Liver (tissue), 9 donors: ENCODE results near the gene KLRF1. TPM values are rescaled to one million over a fixed set of nuclear protein-coding genes. Genes with fewer than 3 reads are reported as not detected.

ENCODE experiments used
- DNase-seq: peaks from one replicate; pipeline ENCODE4 v3.0.0-alpha.2; 2017; ENCODE audit warnings: low spot score
- H3K27ac ChIP-seq, 2 donors: one replicate each; pipeline ENCODE4 v1.7.0; 2013; ENCODE audit warnings: inconsistent platforms in 2 of 2, low read length in 2 of 2, control low read depth in 1 of 2, low read depth in 1 of 2, mild to moderate bottlenecking in 1 of 2
- H3K27me3 ChIP-seq, 4 donors: one replicate each; pipeline versions ENCODE4 v1.6.1 to v1.7.0; 2013; ENCODE audit warnings: low read length in 3 of 4, inconsistent platforms in 1 of 4, mild to moderate bottlenecking in 1 of 4, moderate library complexity in 1 of 4; ENCODE audit not compliant: control insufficient read depth in 4 of 4, insufficient read depth in 4 of 4
- H3K36me3 ChIP-seq, 4 donors: one replicate each; pipeline versions ENCODE4 v1.6.1 to v1.7.0; 2013; ENCODE audit warnings: low read length in 3 of 4, mild to moderate bottlenecking in 3 of 4, low read depth in 1 of 4, moderate library complexity in 1 of 4; ENCODE audit not compliant: control insufficient read depth in 4 of 4, insufficient read depth in 3 of 4
- H3K4me1 ChIP-seq, 4 donors: one replicate each; pipeline versions ENCODE4 v1.6.1 to v1.7.0; 2013; ENCODE audit warnings: low read length in 3 of 4, mild to moderate bottlenecking in 3 of 4, moderate library complexity in 1 of 4; ENCODE audit not compliant: control insufficient read depth in 4 of 4, insufficient read depth in 4 of 4
- H3K4me3 ChIP-seq, 3 donors: one replicate each; pipeline versions ENCODE4 v1.6.1 to v1.7.0; 2013; ENCODE audit warnings: low read length in 3 of 3, control low read depth in 1 of 3, low read depth in 1 of 3, mild to moderate bottlenecking in 1 of 3
- H3K9ac ChIP-seq, 2 donors: one replicate each; pipeline ENCODE4 v1.7.0; 2013; ENCODE audit warnings: low read length in 2 of 2, mild to moderate bottlenecking in 2 of 2, moderate library complexity in 2 of 2, control low read depth in 1 of 2, low read depth in 1 of 2
- H3K9me3 ChIP-seq, 4 donors: one replicate each; pipeline versions ENCODE4 v1.6.1 to v1.7.0; 2013; ENCODE audit warnings: low read length in 3 of 4; ENCODE audit not compliant: control insufficient read depth in 4 of 4
- EGR1 ChIP-seq, 2 donors: IDR thresholded peaks; 2 replicates each; pipeline ENCODE4 v1.6.1; 2016 to 2018; ENCODE audit warnings: antibody characterized with exemption in 2 of 2, low read depth in 2 of 2
- FOXA1 ChIP-seq: IDR thresholded peaks from 2 replicates; pipeline ENCODE4 v1.6.1; 2016; ENCODE audit warnings: antibody characterized with exemption
- FOXA2 ChIP-seq: IDR thresholded peaks from 2 replicates; pipeline ENCODE4 v1.6.1; 2016; ENCODE audit warnings: antibody characterized with exemption
- GABPA ChIP-seq, 2 donors: IDR thresholded peaks in 1 of 2; conservative IDR thresholded peaks in 1 of 2; 2 replicates each; pipeline ENCODE4 v1.6.1; 2016; ENCODE audit warnings: antibody characterized with exemption in 2 of 2, mild to moderate bottlenecking in 1 of 2, moderate library complexity in 1 of 2
- HNF4G ChIP-seq: IDR thresholded peaks from 2 replicates; pipeline ENCODE4 v1.6.1; 2016; ENCODE audit warnings: antibody characterized with exemption
- JUND ChIP-seq, 2 donors: IDR thresholded peaks; 2 replicates each; pipeline ENCODE4 v1.6.1; 2016; ENCODE audit warnings: antibody characterized with exemption in 2 of 2
- RAD21 ChIP-seq, 2 donors: IDR thresholded peaks; 2 replicates each; pipeline ENCODE4 v1.6.1; 2016; ENCODE audit warnings: antibody characterized with exemption in 2 of 2, mild to moderate bottlenecking in 2 of 2
- TAF1 ChIP-seq: conservative IDR thresholded peaks from 2 replicates; pipeline ENCODE4 v1.6.1; 2016; ENCODE audit warnings: antibody characterized with exemption, mild to moderate bottlenecking
- YY1 ChIP-seq: IDR thresholded peaks from 2 replicates; pipeline ENCODE4 v1.6.1; 2016; ENCODE audit warnings: antibody characterized with exemption, mild to moderate bottlenecking
- WGBS: extraction: QIAGEN DNeasy Blood & Tissue Kit; methylation state at CpG from one replicate; pipeline ENCODE4 v1.1.7; 2013; 5-methylcytosine and 5-hydroxymethylcytosine counted together
- polyA plus RNA-seq, 2 donors: library from polyadenylated mRNA; stranded (reverse) in 1 of 2; unstranded in 1 of 2; fragments of 200-250 nt in 1 of 2; fragments of >200 nt in 1 of 2; fragmentation: Nextera tagmentation in 1 of 2; extraction: Ambion mirVana in 1 of 2; gene quantifications; one replicate each; pipeline versions ENCODE4 v1.2.1 to v1.2.3, GENCODE V29; 2013 to 2015
- total RNA-seq, 2 donors: library from RNA; depleted of rRNA; stranded (reverse); fragments of >200 nt; gene quantifications; one replicate each; pipeline ENCODE4 v1.2.3, GENCODE V29; 2014
- TF ChIP-seq, protein P1 (sequence below): IDR thresholded peaks from 2 replicates; pipeline ENCODE4 v1.6.1; 2016; ENCODE audit warnings: antibody characterized with exemption
- TF ChIP-seq, protein P2 (sequence below): IDR thresholded peaks from 2 replicates; pipeline ENCODE4 v1.6.1; 2016; ENCODE audit warnings: antibody characterized with exemption
- TF ChIP-seq, protein P3 (sequence below): fragments of 150-350 bp; IDR thresholded peaks from 2 replicates; pipeline ENCODE4 v1.5.1; 2017; ENCODE audit warnings: improper control_type of control experiment, low read depth, low read length; ENCODE audit not compliant: missing input control
- TF ChIP-seq, protein P4 (sequence below): IDR thresholded peaks from 2 replicates; pipeline ENCODE4 v1.6.1; 2016; ENCODE audit warnings: antibody characterized with exemption
- TF ChIP-seq, protein P5 (sequence below): IDR thresholded peaks from 2 replicates; pipeline ENCODE4 v1.6.1; 2016; ENCODE audit warnings: antibody characterized with exemption, mild to moderate bottlenecking
- donor health status: healthy.
- donor health status: healthy.
- donor health status: healthy.
- donor health status: healthy.
- donor health status: healthy.

Gene KLRF1
- total and polyA plus RNA-seq, 4 donors, result 0.18 to 1.5 (median 0.76) TPM

DNA sequence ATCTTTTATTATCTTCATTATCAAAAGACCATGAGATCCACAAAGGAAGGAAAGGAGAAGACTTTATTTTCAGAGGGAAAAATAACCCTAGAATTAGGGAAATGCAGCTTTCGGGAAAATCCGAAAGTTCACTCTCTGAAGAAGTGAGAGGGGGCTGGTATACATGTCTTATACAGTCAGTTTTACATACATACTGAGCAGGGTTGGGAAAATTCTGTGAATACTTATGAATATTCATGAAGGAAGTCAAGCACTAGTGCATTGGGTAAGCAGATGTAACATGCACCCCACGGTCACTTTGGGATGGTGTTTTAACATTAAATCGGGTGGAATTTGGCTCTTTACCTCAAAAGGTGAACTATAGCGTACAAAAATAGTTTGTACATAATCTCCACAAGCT, 15.7 kb upstream of the KLRF1 start:
- DNase-seq, result no peak
- Histone ChIP-seq H3K36me3 (no peaks in the 10 kb centered on the region), H3K9me3 (no peaks in the 10 kb centered on the region), H3K4me3 (no peak overlapping the region), H3K9ac (no peak overlapping the region), H3K27me3 (no peaks in the 10 kb centered on the region), H3K27ac (no peak overlapping the region), H3K4me1 (peaks cover 0 to 9% (median 3%) of the 10 kb centered on the region in 4 donors)
- TF ChIP-seq JUND (IDR thresholded peaks at IDR 0.05) (no peak), RAD21 (IDR thresholded peaks at IDR 0.05) (no peak), GABPA (IDR thresholded peaks at IDR 0.05 in 1 of 2, conservative IDR thresholded peaks at IDR 0.05 in 1 of 2) (no peak), FOXA1 (no peak), HNF4G (no peak), FOXA2 (no peak), TAF1 (no peak), EGR1 (IDR thresholded peaks at IDR 0.05; ENCODE audit: low read depth in 2 of 2) (no peak), YY1 (no peak)
- TF ChIP-seq, protein P1, sequence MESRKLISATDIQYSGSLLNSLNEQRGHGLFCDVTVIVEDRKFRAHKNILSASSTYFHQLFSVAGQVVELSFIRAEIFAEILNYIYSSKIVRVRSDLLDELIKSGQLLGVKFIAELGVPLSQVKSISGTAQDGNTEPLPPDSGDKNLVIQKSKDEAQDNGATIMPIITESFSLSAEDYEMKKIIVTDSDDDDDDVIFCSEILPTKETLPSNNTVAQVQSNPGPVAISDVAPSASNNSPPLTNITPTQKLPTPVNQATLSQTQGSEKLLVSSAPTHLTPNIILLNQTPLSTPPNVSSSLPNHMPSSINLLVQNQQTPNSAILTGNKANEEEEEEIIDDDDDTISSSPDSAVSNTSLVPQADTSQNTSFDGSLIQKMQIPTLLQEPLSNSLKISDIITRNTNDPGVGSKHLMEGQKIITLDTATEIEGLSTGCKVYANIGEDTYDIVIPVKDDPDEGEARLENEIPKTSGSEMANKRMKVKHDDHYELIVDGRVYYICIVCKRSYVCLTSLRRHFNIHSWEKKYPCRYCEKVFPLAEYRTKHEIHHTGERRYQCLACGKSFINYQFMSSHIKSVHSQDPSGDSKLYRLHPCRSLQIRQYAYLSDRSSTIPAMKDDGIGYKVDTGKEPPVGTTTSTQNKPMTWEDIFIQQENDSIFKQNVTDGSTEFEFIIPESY, result no peak
- TF ChIP-seq, protein P2, sequence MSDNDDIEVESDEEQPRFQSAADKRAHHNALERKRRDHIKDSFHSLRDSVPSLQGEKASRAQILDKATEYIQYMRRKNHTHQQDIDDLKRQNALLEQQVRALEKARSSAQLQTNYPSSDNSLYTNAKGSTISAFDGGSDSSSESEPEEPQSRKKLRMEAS, result no peak
- TF ChIP-seq, protein P3, sequence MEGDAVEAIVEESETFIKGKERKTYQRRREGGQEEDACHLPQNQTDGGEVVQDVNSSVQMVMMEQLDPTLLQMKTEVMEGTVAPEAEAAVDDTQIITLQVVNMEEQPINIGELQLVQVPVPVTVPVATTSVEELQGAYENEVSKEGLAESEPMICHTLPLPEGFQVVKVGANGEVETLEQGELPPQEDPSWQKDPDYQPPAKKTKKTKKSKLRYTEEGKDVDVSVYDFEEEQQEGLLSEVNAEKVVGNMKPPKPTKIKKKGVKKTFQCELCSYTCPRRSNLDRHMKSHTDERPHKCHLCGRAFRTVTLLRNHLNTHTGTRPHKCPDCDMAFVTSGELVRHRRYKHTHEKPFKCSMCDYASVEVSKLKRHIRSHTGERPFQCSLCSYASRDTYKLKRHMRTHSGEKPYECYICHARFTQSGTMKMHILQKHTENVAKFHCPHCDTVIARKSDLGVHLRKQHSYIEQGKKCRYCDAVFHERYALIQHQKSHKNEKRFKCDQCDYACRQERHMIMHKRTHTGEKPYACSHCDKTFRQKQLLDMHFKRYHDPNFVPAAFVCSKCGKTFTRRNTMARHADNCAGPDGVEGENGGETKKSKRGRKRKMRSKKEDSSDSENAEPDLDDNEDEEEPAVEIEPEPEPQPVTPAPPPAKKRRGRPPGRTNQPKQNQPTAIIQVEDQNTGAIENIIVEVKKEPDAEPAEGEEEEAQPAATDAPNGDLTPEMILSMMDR, result no peak
- TF ChIP-seq, protein P4, sequence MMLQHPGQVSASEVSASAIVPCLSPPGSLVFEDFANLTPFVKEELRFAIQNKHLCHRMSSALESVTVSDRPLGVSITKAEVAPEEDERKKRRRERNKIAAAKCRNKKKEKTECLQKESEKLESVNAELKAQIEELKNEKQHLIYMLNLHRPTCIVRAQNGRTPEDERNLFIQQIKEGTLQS, result no peak
- TF ChIP-seq, protein P5, sequence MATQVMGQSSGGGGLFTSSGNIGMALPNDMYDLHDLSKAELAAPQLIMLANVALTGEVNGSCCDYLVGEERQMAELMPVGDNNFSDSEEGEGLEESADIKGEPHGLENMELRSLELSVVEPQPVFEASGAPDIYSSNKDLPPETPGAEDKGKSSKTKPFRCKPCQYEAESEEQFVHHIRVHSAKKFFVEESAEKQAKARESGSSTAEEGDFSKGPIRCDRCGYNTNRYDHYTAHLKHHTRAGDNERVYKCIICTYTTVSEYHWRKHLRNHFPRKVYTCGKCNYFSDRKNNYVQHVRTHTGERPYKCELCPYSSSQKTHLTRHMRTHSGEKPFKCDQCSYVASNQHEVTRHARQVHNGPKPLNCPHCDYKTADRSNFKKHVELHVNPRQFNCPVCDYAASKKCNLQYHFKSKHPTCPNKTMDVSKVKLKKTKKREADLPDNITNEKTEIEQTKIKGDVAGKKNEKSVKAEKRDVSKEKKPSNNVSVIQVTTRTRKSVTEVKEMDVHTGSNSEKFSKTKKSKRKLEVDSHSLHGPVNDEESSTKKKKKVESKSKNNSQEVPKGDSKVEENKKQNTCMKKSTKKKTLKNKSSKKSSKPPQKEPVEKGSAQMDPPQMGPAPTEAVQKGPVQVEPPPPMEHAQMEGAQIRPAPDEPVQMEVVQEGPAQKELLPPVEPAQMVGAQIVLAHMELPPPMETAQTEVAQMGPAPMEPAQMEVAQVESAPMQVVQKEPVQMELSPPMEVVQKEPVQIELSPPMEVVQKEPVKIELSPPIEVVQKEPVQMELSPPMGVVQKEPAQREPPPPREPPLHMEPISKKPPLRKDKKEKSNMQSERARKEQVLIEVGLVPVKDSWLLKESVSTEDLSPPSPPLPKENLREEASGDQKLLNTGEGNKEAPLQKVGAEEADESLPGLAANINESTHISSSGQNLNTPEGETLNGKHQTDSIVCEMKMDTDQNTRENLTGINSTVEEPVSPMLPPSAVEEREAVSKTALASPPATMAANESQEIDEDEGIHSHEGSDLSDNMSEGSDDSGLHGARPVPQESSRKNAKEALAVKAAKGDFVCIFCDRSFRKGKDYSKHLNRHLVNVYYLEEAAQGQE, result no peak
- 88% methylated on average over 5 of the region's 5 CpGs for WGBS
